GM12873 (cell line): ENCODE measurements around the gene UTF1.

Experiments
- TF ChIP-seq, protein P1 (sequence below): IDR thresholded peaks from 2 replicates; pipeline ENCODE4 v1.5.1; 2012; ENCODE audit warnings: low read depth, mild to moderate bottlenecking, moderate library complexity, low read length, control low read depth; ENCODE audit not compliant: insufficient read depth; ENCODE audit errors: missing control alignments

UTF1 gene

DNA sequence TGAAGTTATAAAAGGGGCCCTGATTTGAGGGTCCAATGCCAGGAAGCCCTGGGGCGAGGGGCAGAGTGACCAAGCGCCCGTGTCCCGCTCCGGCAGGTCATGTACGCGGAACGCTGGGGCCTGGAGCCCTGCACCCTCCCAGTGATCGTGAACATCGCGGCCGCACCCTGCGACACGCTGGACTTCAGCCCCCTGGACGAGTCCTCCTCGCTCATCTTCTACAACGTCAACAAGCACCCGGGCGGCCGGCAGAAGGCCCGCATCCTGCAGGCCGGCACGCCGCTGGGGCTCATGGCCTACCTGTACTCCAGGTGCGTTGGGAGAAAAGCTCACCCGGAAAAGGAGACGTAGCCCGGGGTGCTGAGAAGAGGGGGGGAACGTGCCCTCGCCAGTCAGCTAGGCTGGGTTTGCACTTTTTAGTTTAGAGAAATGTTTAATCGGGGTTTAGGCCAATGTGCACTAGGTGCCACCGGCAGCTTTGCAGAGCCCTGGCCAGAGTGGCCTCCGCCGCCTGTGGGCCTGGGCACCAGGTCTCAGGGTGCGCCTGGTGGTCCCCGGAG lies 22.9 kb upstream of the UTF1 start:
- TF ChIP-seq, protein P1, sequence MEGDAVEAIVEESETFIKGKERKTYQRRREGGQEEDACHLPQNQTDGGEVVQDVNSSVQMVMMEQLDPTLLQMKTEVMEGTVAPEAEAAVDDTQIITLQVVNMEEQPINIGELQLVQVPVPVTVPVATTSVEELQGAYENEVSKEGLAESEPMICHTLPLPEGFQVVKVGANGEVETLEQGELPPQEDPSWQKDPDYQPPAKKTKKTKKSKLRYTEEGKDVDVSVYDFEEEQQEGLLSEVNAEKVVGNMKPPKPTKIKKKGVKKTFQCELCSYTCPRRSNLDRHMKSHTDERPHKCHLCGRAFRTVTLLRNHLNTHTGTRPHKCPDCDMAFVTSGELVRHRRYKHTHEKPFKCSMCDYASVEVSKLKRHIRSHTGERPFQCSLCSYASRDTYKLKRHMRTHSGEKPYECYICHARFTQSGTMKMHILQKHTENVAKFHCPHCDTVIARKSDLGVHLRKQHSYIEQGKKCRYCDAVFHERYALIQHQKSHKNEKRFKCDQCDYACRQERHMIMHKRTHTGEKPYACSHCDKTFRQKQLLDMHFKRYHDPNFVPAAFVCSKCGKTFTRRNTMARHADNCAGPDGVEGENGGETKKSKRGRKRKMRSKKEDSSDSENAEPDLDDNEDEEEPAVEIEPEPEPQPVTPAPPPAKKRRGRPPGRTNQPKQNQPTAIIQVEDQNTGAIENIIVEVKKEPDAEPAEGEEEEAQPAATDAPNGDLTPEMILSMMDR, result no peak

DNA sequence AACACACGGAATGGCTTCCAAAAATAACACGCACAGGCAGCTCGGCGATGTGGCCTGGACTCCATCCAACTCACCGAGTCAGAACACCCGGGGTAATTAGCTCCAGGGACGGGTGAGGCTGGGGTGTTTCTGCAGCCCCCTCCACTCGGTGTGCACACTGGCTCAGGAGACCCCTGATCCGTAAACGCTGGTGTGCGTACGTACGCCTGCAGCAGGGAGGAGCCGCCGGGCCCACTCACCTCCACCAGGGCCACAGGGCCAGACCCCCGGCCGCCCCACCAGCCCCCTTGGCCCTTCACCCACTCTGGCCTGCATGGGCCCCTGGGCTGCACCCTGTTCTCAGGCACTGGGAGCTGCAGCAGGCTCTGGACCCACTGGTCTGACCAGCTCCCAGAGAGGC lies 22.4 kb upstream of the UTF1 start:
- TF ChIP-seq, protein P1, result no peak

DNA sequence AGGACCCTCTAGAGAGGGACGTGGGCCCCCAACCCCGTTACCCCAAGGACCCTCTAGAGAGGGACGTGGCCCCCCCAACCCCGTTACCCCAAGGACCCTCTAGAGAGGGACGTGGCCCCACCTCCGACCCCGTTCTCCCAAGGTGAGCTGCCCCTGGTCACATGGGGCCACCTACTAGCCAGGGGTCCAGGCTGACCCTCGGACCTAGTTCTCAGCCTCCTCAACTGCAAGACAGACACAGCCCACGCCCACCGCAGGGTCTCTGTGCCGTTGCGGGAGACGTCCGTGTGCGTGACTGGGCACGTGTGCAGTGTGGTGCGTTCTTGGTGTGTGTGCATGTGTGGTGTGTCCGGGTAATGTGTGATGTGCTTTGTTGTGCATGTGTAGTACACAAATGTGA lies 21.6 kb upstream of the UTF1 start:
- TF ChIP-seq, protein P1, result no peak

DNA sequence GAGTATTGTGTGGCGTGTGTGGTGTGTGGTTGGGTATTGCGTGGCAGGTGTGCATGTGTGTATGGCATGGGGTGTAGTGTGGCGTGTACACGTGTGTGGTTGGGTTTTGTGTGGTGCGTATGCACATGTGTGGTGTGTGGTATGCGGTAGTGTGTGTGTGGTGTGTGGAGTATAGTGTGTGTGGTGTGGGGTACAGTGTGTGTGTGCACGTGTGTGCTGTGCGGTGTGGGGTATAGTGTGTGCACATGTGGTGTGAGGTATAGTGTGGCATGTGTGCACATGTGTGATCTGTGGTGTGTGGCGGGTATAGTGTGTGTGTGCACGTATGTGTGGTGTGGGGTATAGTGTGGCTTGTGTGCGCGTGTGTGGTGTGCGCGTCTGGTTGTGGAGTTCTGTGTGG lies 20.9 kb upstream of the UTF1 start:
- TF ChIP-seq, protein P1, result no peak

DNA sequence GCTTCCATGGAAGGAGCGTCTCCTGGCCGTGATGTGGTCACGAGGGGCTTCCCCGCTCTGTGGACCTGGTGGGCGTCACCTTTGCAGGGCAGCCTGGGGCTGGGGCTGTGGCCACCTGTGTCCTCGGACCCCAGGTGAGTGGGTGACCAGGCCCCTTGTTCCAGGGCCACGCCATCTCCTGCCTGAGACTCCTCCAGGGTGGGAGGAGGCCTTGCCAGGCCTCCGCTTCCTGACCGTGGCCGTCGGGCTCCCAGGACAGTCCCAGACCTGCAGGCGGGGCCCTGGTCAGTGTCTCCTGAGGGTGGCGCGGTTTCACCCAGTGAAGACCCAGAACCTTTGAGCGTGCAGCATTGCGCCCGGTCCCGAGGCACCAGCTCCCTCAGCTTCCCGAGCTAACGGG lies 20.4 kb upstream of the UTF1 start:
- TF ChIP-seq, protein P1, result no peak

DNA sequence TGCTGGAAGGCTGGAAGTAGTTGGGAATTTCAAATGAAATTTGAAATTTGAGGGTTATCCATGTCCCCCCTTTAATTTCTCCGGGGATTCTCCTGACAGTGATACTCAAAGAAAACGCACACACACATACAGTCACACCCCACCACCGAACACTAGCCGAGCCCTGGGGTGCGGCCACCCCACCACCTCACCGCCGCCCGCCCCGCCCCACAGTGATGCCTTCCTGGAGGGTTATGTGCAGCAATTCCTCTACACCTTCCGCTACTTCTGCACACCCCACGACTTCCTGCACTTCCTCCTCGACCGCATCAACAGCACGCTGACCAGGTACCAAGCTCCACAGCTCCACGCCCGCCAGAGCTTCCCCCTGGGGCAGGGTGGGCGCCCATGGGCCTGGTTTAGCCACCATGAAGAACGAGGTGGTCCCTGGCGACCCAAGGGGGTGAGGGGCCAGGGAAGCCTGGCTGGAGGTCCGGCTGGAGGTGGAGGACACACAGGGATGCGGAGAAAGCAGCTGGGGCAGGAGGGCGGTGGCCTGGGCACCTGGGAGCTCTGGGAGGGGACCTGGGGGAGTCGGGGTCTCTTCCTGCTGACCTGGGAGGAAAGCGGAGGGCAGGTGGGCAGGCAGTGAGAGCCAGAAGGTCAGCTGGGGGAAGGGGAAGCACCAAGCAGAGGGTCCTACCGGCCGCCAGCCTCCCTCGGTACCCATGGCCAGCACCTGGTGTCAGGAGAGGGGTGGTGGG lies 19.4 kb upstream of the UTF1 start:
- TF ChIP-seq, protein P1, result no peak

DNA sequence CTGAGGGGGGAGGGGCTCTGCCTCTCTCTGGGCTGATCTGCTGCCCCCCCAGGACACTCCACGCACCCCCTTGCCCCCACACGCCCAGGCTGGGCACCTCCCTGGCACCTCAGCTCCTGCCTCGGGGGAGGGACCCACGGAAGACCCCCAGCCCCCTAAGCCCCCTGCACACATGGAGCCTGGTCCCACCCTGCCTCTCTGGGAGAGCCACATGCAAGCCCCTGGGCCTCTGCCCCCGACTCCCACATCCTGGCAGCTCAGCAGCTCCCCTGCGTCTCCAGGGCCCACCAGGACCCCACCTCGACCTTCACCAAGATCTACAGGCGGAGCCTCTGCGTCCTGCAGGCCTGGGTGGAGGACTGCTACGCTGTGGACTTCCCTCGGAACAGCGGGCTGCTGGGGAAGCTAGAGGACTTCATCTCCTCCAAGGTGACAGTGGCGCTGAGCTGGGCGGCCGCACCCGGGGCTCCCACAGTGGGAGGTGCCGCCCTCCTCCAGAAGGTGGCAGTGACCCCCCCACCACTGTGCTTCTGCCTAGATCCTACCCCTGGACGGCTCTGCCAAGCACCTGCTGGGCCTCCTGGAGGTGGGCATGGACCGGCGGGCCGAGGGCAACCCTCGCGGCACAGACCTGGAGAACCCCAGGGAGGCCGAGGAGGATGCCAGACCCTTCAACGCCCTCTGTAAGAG lies 18.7 kb upstream of the UTF1 start:
- TF ChIP-seq, protein P1, result no peak
